K562 (cell line): ENCODE results near the gene ADGRD1. TPM values are rescaled to one million over a fixed set of nuclear protein-coding genes. Genes with fewer than 3 reads are reported as not detected.

Experiments used
- ATAC-seq: fragments of 200-7000 bp; cut with Tn5 transposase; 3 replicates; pipeline ENCODE4 v1.9.1; 2020; ENCODE audit warnings: moderate library complexity
- BruUV-seq: library from RNA; stranded (reverse); fragments of 400-500 nt; replicated peaks from 2 replicates; lab custom pipeline; 2021; lab: Mats Ljungman, UMichigan
- CTCF ChIA-PET: fragments of 300-600 bp; formaldehyde crosslinking; extraction: SDS; loops from one replicate; lab custom pipeline; 2021; ENCODE audit warnings: low intra/inter-chr PET ratio; lab: Yijun Ruan, JAX
- POLR2A ChIA-PET: fragments of 300-600, 350-650 bp; sonication (Branson Sonifier 250); formaldehyde crosslinking; extraction: SDS; loops from one replicate; lab custom pipeline; 2021; ENCODE audit warnings: antibody characterized with exemption, inconsistent platforms; lab: Yijun Ruan, JAX
- DNase-seq, 4 experiments: peaks; one replicate each; pipeline versions ENCODE4 v3.0.0 to v3.0.0-alpha.2; 2011 to 2018; ENCODE audit warnings: low spot score in 3 of 4, mixed read lengths in 3 of 4; ENCODE audit errors: extremely low read depth in 1 of 4
- FAIRE-seq: peaks from 2 replicates; lab custom pipeline; 2011; peaks lifted over from hg19 to GRCh38; lab: Jason Lieb, UNC
- H2AFZ ChIP-seq: 2 replicates; pipeline ENCODE4 v1.6.0; 2011; ENCODE audit warnings: low read depth, low read length, control low read depth, inconsistent platforms
- H3K27ac ChIP-seq: fragments of 200-600 bp; 3 replicates; pipeline ENCODE4 v1.8.0; 2011; ENCODE audit warnings: low read depth, mild to moderate bottlenecking, control low read depth, inconsistent platforms, low read length, moderate library complexity, mixed read lengths; ENCODE audit errors: extremely low read depth
- H3K27me3 ChIP-seq, 2 experiments: fragments of 300-600 bp in 1 of 2; 2 replicates in 1 of 2; 3 replicates in 1 of 2; pipeline versions ENCODE4 v1.6.0 to v1.8.0; 2011; ENCODE audit warnings: inconsistent platforms in 2 of 2, low read length in 2 of 2, mild to moderate bottlenecking in 1 of 2, mixed read lengths in 1 of 2, moderate library complexity in 1 of 2; ENCODE audit not compliant: control insufficient read depth in 2 of 2, insufficient read depth in 2 of 2
- H3K36me3 ChIP-seq: fragments of 300-600 bp; 3 replicates; pipeline ENCODE4 v1.8.0; 2011; ENCODE audit warnings: mild to moderate bottlenecking, low read length, inconsistent platforms; ENCODE audit not compliant: control insufficient read depth, insufficient read depth
- H3K4me1 ChIP-seq, 2 experiments: fragments of 200-600 bp in 1 of 2; replicated peaks in 1 of 2; 2 replicates in 1 of 2; 3 replicates in 1 of 2; pipeline versions ENCODE4 v1.5.1 to v1.8.0; 2011; ENCODE audit warnings: inconsistent platforms in 2 of 2, low read length in 2 of 2, mild to moderate bottlenecking in 1 of 2, mixed read lengths in 1 of 2, moderate library complexity in 1 of 2; ENCODE audit not compliant: control insufficient read depth in 2 of 2, insufficient read depth in 2 of 2
- H3K4me2 ChIP-seq: 2 replicates; pipeline ENCODE4 v1.6.1; 2011; ENCODE audit warnings: low read length, control low read depth, inconsistent platforms, mixed read lengths; ENCODE audit not compliant: insufficient read depth
- H3K4me3 ChIP-seq: fragments of 200-600 bp; sonication (generic), shearing (Covaris generic); 2 replicates; pipeline ENCODE4 v1.5.1; 2016; ENCODE audit warnings: control low read depth, inconsistent platforms
- H3K79me2 ChIP-seq: fragments of 200-600 bp; 3 replicates; pipeline ENCODE4 v1.8.0; 2011; ENCODE audit warnings: low read length, inconsistent platforms; ENCODE audit not compliant: control insufficient read depth, insufficient read depth
- H3K9ac ChIP-seq, 2 experiments: 2 replicates each; pipeline versions ENCODE4 v1.6.0 to v1.6.1; 2011; ENCODE audit warnings: low read depth in 2 of 2, low read length in 2 of 2, control low read depth in 1 of 2, inconsistent platforms in 1 of 2, mild to moderate bottlenecking in 1 of 2, mixed read lengths in 1 of 2; ENCODE audit not compliant: insufficient read depth in 1 of 2
- H3K9me1 ChIP-seq: one replicate; pipeline ENCODE4 v1.6.0; 2011; ENCODE audit warnings: inconsistent platforms, mild to moderate bottlenecking, low read length, moderate library complexity; ENCODE audit not compliant: control insufficient read depth, insufficient read depth
- H3K9me3 ChIP-seq: replicated peaks from 2 replicates; pipeline ENCODE4 v1.5.1; 2011; ENCODE audit warnings: low read depth, low read length, inconsistent platforms; ENCODE audit not compliant: control insufficient read depth, insufficient read depth
- H4K20me1 ChIP-seq: replicated peaks from 2 replicates; pipeline ENCODE4 v1.6.1; 2011; ENCODE audit warnings: low read length, inconsistent platforms, mixed read lengths; ENCODE audit not compliant: control insufficient read depth, insufficient read depth
- FOXP1 ChIP-seq: sonication (generic); formaldehyde crosslinking; IDR thresholded peaks from 2 replicates; pipeline ENCODE4 v1.8.0; 2022; ENCODE audit warnings: mild to moderate bottlenecking, missing genetic modification reagents
- MTF1 ChIP-seq: fragments of 250-450 bp; sonication (Bioruptor Pico); IDR thresholded peaks from 2 replicates; pipeline ENCODE4 v1.9.0; 2021; ENCODE audit warnings: moderate library complexity, mild to moderate bottlenecking, inconsistent platforms, borderline replicate concordance
- POLR3A ChIP-seq: IDR thresholded peaks from 2 replicates; pipeline ENCODE4 v1.6.1; 2011; ENCODE audit warnings: borderline replicate concordance, mild to moderate bottlenecking, moderate library complexity; ENCODE audit not compliant: insufficient read length, insufficient read depth; ENCODE audit errors: extremely low read depth
- ZFP36 ChIP-seq: fragments of 150-350 bp; IDR thresholded peaks from 2 replicates; pipeline ENCODE4 v1.6.1; 2018; ENCODE audit warnings: low read length, low read depth; ENCODE audit not compliant: partially characterized antibody
- ZNF699 ChIP-seq: fragments of 250-450 bp; sonication (Bioruptor Pico); IDR thresholded peaks from 2 replicates; pipeline ENCODE4 v1.8.0; 2021; ENCODE audit warnings: mild to moderate bottlenecking, moderate library complexity; ENCODE audit not compliant: insufficient replicate concordance
- WGBS: fragments of 100-300 bp; shearing (Covaris generic); methylation state at CpG from one replicate; pipeline ENCODE4 v1.1.6; 2016; ENCODE audit warnings: low coverage, mixed read lengths; ENCODE audit not compliant: insufficient coverage; ENCODE audit errors: missing lambda C conversion rate; 5-methylcytosine and 5-hydroxymethylcytosine counted together
- in situ Hi-C: fragments of 300-500 bp; cut with MboI; formaldehyde crosslinking; loops from 4 replicates; pipeline ENCODE4 v1.15.0; 2018; ENCODE audit warnings: inconsistent platforms, mixed read lengths
- intact Hi-C: fragments of 100-400 bp; cut with micrococcal nuclease; formaldehyde crosslinking; loops from 2 replicates; pipeline ENCODE4 v1.14.2; 2022
- polyA plus RNA-seq, 8 experiments: library from polyadenylated mRNA; depleted of rRNA in 4 of 8; stranded (reverse) in 5 of 8; unstranded in 3 of 8; fragments of >200 nt; fragmentation: Nextera tagmentation in 2 of 8; fragmentation: Illumina TruSeq in 1 of 8; extraction: Ambion mirVana in 2 of 8; extraction: Trizol in 1 of 8; gene quantifications; 2 replicates each; pipeline versions ENCODE4 v1.2.1 to v1.2.3, GENCODE V29; 2011 to 2014; ENCODE audit warnings: inconsistent platforms in 1 of 8, missing spikeins in 1 of 8
- total RNA-seq, 7 experiments: library from RNA; depleted of rRNA in 6 of 7; stranded (reverse); fragments of >200 nt in 6 of 7; fragmentation: Illumina TruSeq in 2 of 7; extraction: Trizol in 2 of 7; gene quantifications; 2 replicates each; pipeline versions ENCODE4 v1.2.1 to v1.2.3, GENCODE V29; 2011 to 2021; ENCODE audit warnings: low replicate concordance in 1 of 7

The ADGRD1 gene
- total and polyA plus RNA-seq, 9 of the 15 experiments (the other 6 are each of a cell fraction or from before 2014, with no cell fraction given) = 1.7 to 11.7 (median 3.3) TPM

DNA sequence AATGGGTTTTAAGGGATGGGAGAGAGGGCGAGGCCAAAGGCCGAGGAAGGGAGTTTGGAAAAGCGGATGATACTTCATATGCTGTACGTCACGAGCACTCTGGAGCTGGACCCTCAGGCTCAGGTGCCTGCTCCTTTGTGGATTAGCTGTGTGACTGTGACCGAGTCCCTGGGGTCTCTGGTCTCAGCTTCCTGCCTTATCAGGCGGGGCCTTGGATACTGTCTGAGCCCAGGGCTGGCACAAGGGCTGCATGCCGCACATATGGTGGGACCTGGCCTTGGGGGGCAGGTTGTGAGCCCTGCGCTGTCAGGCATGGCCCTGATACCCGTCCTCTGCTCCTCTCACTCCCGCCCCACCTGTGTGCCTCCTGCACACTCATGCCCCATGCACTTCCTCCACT, 95.3 kb downstream of the ADGRD1 start:
- in situ Hi-C loops (no loop called here), intact Hi-C loops (no loop called here)
- H3K9me3 ChIP-seq = no peaks in the 10 kb centered on the region
- ChIA-PET POLR2A (no interaction called here), CTCF (no interaction called here)
- WGBS = 26% methylated on average over 10 of the region's 11 CpGs
- TF ChIP-seq ZFP36 (peak; percentile 11), POLR3A (no peak)
- DNase-seq (no peak), FAIRE-seq (no peak), ATAC-seq (no peak)
- no peaks in the 10 kb centered on the region for H3K79me2 ChIP-seq
- no TSS peak for BruUV-seq
- peaks cover 12% of the 10 kb centered on the region for H4K20me1 ChIP-seq
- H3K4me2 ChIP-seq = no peak overlapping the region
- 0 out of 4 replicates have a peak overlapping the region, but pooled peaks of 1 of the 2 experiments have one; percentile 35 for H3K9ac ChIP-seq
- no peak overlapping the region for H2AFZ ChIP-seq
- peaks cover 4% of the 10 kb centered on the region for H3K9me1 ChIP-seq
- H3K4me1 ChIP-seq = peaks cover 0 to 32% of the 10 kb centered on the region in 2 experiments; a peak in 2 of 5 replicates
- peaks cover 15 to 59% of the 10 kb centered on the region in 2 experiments for H3K27me3 ChIP-seq
- no peak overlapping the region for H3K27ac ChIP-seq
- no peak overlapping the region for H3K4me3 ChIP-seq
- H3K36me3 ChIP-seq = no peaks in the 10 kb centered on the region

DNA sequence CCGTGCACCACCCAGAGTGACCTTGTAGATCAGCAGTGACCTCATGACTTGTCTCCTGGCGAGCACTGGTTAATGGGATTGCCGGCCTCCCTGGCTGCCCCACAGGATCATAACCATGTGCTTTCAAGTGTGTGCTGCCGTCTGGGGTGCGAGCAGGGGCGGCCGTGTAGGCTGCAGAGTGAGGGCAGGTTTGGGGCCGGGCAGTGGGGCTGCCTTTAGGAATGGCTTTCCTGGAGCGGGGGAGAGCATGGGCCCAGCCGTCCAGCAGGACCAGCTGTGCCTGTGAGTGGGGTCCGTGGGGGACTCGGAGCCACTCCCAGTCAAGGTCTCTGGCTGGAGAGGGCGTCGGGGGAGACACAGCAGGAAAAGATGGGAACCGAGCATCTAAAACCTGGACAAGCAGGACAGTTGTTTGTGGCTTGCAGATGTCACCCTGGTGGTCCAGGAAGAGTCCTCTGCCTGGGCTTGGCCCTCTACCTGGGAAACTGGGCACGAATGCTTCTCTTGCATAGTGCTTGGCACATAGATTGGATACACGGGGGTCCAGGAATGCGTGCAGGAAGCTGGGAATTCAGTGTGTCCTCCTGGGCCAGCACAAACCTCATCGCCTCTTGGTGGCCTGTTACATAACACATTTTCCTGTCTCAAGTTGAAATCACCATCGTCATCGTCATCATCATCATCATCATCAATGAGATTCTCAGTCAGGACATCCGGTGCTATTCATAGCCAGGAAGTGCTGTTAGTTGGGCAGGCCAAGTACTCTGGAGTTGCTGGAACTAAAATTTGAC, 96.0 kb downstream of the ADGRD1 start:
- ChIA-PET CTCF (no interaction called here), POLR2A (no interaction called here)
- TF ChIP-seq FOXP1 (CRISPR knock-in tag) = no peak
- no peak for TF ChIP-seq ZNF699
- TF ChIP-seq MTF1 (CRISPR knock-in tag) = no peak
- 16% methylated on average over 19 of the region's 22 CpGs for WGBS
- Histone ChIP-seq H3K9me1 (peaks cover 4% of the 10 kb centered on the region), H4K20me1 (peaks cover 15% of the 10 kb centered on the region), H3K79me2 (no peaks in the 10 kb centered on the region), H3K27me3 (peaks cover 20 to 66% of the 10 kb centered on the region in 2 experiments), H3K4me1 (peaks cover 0 to 30% of the 10 kb centered on the region in 2 experiments; a peak in 2 of 5 replicates), H3K9ac (no peak overlapping the region), H2AFZ (no peak overlapping the region), H3K27ac (no peak overlapping the region), H3K4me2 (no peak overlapping the region), H3K9me3 (no peaks in the 10 kb centered on the region), H3K36me3 (no peaks in the 10 kb centered on the region), H3K4me3 (no peak overlapping the region)
- no TSS peak for BruUV-seq
- DNase-seq (no peak), ATAC-seq (no peak), FAIRE-seq (no peak)
- intact Hi-C loops (no loop called here), in situ Hi-C loops (no loop called here)
